Adipocyte (in vitro differentiated cells): ENCODE data around the gene ITPR2.
"Not testable (repeated sequence)": the region's sequence is repeated elsewhere in the genome, so short reads cannot be mapped to it uniquely, and the experiment has no call there.

Experiments used
- DNase-seq: peaks from one replicate; pipeline ENCODE4 v3.0.0-alpha.2; 2015; ENCODE audit warnings: low read depth
- H3K27me3 ChIP-seq: replicated peaks from 2 replicates; pipeline ENCODE4 v1.7.0; 2013; ENCODE audit warnings: mild to moderate bottlenecking, low read length, moderate library complexity; ENCODE audit not compliant: control insufficient read depth, insufficient read depth
- H3K36me3 ChIP-seq: 2 replicates; pipeline ENCODE4 v1.7.0; 2013; ENCODE audit warnings: low read length, mild to moderate bottlenecking, moderate library complexity; ENCODE audit not compliant: control insufficient read depth, insufficient read depth, severe bottlenecking
- H3K4me1 ChIP-seq: 2 replicates; pipeline ENCODE4 v1.7.0; 2013; ENCODE audit warnings: mild to moderate bottlenecking, low read length, moderate library complexity; ENCODE audit not compliant: control insufficient read depth, insufficient read depth
- H3K4me3 ChIP-seq: 2 replicates; pipeline ENCODE4 v1.7.0; 2013; ENCODE audit warnings: mild to moderate bottlenecking, low read length, moderate library complexity
- H3K9ac ChIP-seq: 2 replicates; pipeline ENCODE4 v1.7.0; 2013; ENCODE audit warnings: mild to moderate bottlenecking, low read length, moderate library complexity
- H3K9me3 ChIP-seq: 2 replicates; pipeline ENCODE4 v1.7.0; 2013; ENCODE audit warnings: mild to moderate bottlenecking, low read length, moderate library complexity; ENCODE audit not compliant: control insufficient read depth

The ITPR2 gene

DNA sequence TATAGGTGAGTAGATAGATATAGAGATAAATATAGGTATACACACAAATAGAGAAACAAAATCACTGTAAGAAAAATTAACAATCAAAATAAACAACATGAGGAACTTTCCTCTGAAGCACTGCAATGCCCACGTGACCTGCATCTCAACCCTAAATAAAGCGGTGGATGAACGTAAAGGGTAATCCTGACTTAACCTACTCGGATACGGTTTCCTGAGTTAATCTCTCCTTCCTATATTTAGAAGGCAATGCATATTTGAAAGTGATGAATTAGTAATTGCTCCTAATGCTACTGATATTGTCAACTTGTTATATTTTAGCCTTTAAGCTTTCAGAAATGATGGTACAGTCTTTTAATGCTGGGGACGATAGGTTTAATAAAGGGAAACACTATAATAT is 221.4 kb downstream of the ITPR2 start:
- Histone ChIP-seq H3K9me3 (no peaks in the 10 kb centered on the region), H3K4me1 (peaks cover 3% of the 10 kb centered on the region), H3K27me3 (no peaks in the 10 kb centered on the region), H3K4me3 (no peak overlapping the region), H3K9ac (no peak overlapping the region), H3K36me3 (peaks cover 6% of the 10 kb centered on the region)
- DNase-seq, result no peak

GRCh38 chr12:26610774-26611173 is 222.2 kb downstream of the ITPR2 start:
- DNase-seq, result no peak
- Histone ChIP-seq H3K4me1 (peaks cover 3% of the 10 kb centered on the region), H3K36me3 (peaks cover 6% of the 10 kb centered on the region), H3K9ac (no peak overlapping the region), H3K9me3 (no peaks in the 10 kb centered on the region), H3K27me3 (no peaks in the 10 kb centered on the region), H3K4me3 (no peak overlapping the region)

DNA sequence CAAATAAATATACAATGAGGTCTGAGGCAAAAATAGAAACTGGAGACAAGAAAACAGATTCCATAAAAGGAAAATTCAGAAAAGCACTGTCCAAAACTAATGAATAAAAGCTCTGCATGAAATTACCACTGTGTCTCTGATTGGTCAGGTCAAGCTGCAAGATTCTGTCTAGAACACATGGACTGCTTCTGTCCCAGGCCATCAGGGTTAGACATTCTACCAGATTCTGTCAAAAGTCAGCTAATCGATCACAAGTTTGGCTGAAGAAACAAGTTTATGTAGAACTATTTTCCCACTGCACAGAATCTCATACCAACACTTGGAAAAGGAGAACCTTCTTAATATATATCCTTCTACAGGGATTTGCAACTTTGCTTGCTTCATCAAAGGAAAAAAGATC is 223.0 kb downstream of the ITPR2 start:
- no peaks in the 10 kb centered on the region for H3K27me3 ChIP-seq
- H3K9ac ChIP-seq, result no peak overlapping the region
- H3K4me1 ChIP-seq, result peaks cover 3% of the 10 kb centered on the region
- no peak for DNase-seq
- H3K4me3 ChIP-seq, result no peak overlapping the region
- no peaks in the 10 kb centered on the region for H3K9me3 ChIP-seq
- H3K36me3 ChIP-seq, result peaks cover 6% of the 10 kb centered on the region

GRCh38 chr12:26608706-26609105 is 224.3 kb downstream of the ITPR2 start:
- no peaks in the 10 kb centered on the region for H3K9me3 ChIP-seq
- no peak overlapping the region for H3K4me3 ChIP-seq
- no peak overlapping the region for H3K9ac ChIP-seq
- H3K4me1 ChIP-seq, result peaks cover 3% of the 10 kb centered on the region
- DNase-seq, result peak; percentile 43
- H3K27me3 ChIP-seq, result no peaks in the 10 kb centered on the region
- peaks cover 6% of the 10 kb centered on the region for H3K36me3 ChIP-seq

DNA sequence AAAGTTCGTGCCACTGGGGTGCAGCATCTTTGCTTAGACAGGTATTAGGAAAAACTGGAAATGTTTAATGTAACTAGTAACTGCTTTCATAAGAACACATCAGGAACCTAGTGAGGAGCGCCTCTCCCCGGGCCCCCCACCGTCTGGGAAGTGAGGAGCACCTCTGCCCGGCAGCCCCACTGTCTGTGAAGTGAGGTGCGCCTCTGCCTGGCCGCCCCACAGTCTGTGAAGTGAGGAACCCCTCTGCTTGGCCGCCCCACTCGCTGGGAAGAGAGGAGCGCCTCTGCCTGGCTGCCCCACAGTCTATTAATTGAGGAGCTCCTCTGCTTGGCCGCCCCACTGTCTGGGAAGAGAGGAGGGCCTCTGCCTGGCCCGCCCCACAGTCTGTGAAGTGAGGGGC is 224.7 kb downstream of the ITPR2 start:
- Histone ChIP-seq H3K36me3 (peaks cover 6% of the 10 kb centered on the region), H3K4me1 (peaks cover 3% of the 10 kb centered on the region), H3K27me3 (no peaks in the 10 kb centered on the region), H3K9me3 (no peaks in the 10 kb centered on the region), H3K4me3 (no peak overlapping the region), H3K9ac (no peak overlapping the region)
- no peak for DNase-seq

DNA sequence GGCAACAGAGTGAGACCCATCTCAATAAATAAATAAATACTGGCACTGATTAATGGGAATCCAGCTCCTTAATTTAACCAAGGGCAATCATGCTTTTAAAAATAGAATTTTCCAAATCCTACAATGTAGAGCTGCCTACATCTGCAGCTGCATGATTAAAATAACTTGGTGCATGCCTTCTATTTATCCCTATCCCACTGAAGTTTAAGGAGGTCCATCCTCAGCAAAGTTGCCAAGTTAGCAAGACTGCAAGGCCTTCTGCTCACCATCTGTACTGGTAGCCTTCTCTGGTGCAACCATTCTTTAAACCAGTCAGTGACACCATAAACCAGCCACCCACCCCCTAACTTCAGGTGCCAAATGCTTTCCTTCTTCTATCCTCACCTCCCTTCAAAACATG is 226.1 kb downstream of the ITPR2 start:
- no peaks in the 10 kb centered on the region for H3K9me3 ChIP-seq

DNA sequence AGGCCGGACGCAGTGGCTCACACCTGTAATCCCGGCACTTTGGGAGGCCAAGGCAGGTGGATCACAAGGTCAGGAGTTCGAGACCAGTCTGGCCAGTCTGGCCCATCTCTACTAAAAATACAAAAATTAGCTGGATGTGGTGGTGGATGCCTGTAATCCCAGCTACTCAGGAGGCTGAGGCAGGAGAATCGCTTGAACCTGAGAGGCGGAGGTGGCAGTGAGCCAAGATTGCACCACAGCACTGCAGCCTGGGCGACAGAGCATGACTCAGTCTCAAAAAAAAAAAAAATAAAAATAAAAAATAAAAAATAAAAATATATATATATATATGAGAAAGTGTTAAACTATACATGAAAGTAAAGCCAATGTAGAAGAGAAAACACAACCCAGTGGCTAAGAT is 228.2 kb downstream of the ITPR2 start:
- H3K9ac ChIP-seq, DNase-seq, H3K27me3 ChIP-seq, H3K4me3 ChIP-seq, H3K36me3 ChIP-seq, H3K9me3 ChIP-seq, H3K4me1 ChIP-seq: not testable (repeated sequence)

More for the DNA sequence above, 226.1 kb downstream of the ITPR2 start:
- Histone ChIP-seq H3K36me3 (peaks cover 2% of the 10 kb centered on the region), H3K9ac (no peak overlapping the region), H3K27me3 (no peaks in the 10 kb centered on the region), H3K4me1 (peaks cover 3% of the 10 kb centered on the region), H3K4me3 (no peak overlapping the region)
- no peak for DNase-seq

DNA sequence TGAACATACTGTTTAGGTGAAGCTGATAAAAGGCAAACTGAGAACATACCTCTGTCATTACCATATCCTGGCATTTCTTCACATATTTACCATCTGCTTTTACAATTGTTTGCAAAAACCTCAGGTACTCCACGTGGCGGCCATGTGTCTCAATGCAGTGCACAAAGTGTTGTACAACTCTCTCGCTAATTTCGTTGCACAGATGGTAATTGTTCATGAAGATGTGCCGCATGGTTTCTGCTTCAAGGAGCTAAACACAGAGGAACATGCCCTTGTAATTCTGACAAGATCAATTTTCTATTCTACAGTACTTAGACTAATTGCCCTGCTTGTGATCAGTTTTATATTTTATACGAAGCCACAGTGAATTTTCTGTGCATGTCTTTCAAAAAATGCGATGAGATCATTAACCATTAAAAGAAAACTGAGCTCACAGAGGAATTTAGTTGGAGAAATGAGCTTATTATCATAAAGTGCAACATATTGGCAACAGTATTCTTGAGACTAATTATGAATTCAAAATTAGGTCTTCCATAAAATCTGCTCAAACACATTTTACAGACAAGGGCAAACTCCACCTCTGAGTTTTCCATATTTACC is 233.8 kb downstream of the ITPR2 start:
- Histone ChIP-seq H3K9ac (no peak overlapping the region), H3K4me1 (peaks cover 3% of the 10 kb centered on the region), H3K27me3 (no peaks in the 10 kb centered on the region), H3K9me3 (no peaks in the 10 kb centered on the region), H3K36me3 (peaks cover 31% of the 10 kb centered on the region), H3K4me3 (no peak overlapping the region)
- no peak for DNase-seq

- Histone ChIP-seq H3K9ac (no peak overlapping the region), H3K4me1 (peaks cover 3% of the 10 kb centered on the region), H3K9me3 (no peaks in the 10 kb centered on the region), H3K36me3 (peaks cover 37% of the 10 kb centered on the region), H3K4me3 (no peak overlapping the region), H3K27me3 (no peaks in the 10 kb centered on the region)
- no peak for DNase-seq
Measured at GRCh38 chr12:26595806-26596205, 237.2 kb downstream of the ITPR2 start.

DNA sequence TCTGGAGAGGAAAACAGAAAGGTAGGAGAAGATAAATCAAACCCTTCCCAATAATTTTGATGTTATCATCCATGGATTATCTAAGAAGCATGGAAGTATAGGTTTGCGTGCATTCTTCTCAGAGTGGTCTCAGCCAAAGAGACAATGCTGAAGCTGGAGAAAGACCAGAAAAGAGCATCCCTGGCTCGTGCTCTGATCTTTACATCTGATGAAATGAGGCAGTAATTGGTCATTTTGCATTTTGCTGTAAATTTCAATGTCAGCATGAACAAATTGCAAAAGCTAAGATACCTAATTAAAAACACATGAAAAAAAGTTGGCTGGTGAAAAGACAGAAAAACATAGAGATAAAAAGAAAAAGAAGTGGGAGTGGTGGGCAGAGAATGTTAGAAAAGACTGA is 252.4 kb downstream of the ITPR2 start:
- H3K9me3 ChIP-seq, result no peaks in the 10 kb centered on the region
- H3K4me3 ChIP-seq, result no peak overlapping the region
- H3K36me3 ChIP-seq, result peaks cover 16% of the 10 kb centered on the region
- no peaks in the 10 kb centered on the region for H3K27me3 ChIP-seq
- no peak overlapping the region for H3K9ac ChIP-seq
- DNase-seq, result peak; percentile 33
- H3K4me1 ChIP-seq, result no peaks in the 10 kb centered on the region

- H3K36me3 ChIP-seq, result peaks cover 16% of the 10 kb centered on the region
- no peak overlapping the region for H3K9ac ChIP-seq
- DNase-seq, result no peak
- no peaks in the 10 kb centered on the region for H3K4me1 ChIP-seq
- no peaks in the 10 kb centered on the region for H3K9me3 ChIP-seq
- H3K27me3 ChIP-seq, result no peaks in the 10 kb centered on the region
- no peak overlapping the region for H3K4me3 ChIP-seq
Measured at GRCh38 chr12:26576266-26576665, 256.7 kb downstream of the ITPR2 start.

- Histone ChIP-seq H3K4me3 (no peak overlapping the region), H3K9me3 (no peaks in the 10 kb centered on the region), H3K9ac (no peak overlapping the region), H3K4me1 (no peaks in the 10 kb centered on the region), H3K27me3 (no peaks in the 10 kb centered on the region), H3K36me3 (peaks cover 13% of the 10 kb centered on the region)
- no peak for DNase-seq
Measured at GRCh38 chr12:26573225-26573909, 259.6 kb downstream of the ITPR2 start.
